ENCODE measurements around the gene HOXD12. TPM values are rescaled to one million over a fixed set of nuclear protein-coding genes. Genes with fewer than 3 reads are reported as not detected.

The HOXD12 gene
- total RNA-seq, 1 donor from 2014 or later: 0.27 TPM

DNA sequence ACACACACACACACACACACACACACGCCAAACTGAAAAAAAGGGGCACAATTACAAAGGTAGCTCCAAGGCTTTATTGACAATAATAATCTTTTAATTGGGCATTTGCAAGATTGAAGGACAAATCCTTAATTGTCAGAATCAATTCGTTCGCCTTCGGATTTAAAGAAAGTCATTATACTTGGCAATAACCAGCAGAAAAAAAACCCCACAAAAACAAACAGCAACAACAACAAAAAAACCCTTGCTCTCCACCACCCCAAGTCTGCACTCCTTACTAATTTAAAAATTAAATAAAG, 28.1 kb downstream of the HOXD12 start:
- no peak overlapping the region for H3K4me3 Mint-ChIP-seq
- TF ChIP-seq, protein P1, sequence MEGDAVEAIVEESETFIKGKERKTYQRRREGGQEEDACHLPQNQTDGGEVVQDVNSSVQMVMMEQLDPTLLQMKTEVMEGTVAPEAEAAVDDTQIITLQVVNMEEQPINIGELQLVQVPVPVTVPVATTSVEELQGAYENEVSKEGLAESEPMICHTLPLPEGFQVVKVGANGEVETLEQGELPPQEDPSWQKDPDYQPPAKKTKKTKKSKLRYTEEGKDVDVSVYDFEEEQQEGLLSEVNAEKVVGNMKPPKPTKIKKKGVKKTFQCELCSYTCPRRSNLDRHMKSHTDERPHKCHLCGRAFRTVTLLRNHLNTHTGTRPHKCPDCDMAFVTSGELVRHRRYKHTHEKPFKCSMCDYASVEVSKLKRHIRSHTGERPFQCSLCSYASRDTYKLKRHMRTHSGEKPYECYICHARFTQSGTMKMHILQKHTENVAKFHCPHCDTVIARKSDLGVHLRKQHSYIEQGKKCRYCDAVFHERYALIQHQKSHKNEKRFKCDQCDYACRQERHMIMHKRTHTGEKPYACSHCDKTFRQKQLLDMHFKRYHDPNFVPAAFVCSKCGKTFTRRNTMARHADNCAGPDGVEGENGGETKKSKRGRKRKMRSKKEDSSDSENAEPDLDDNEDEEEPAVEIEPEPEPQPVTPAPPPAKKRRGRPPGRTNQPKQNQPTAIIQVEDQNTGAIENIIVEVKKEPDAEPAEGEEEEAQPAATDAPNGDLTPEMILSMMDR (IDR thresholded peaks at IDR 0.05; ENCODE audit: unreplicated experiment): no peak
- no peak for DNase-seq (ENCODE audit: low spot score in 2 of 2, unreplicated experiment in 2 of 2)
- H3K4me1 Mint-ChIP-seq: peaks cover 23% of the 10 kb centered on the region
- H3K27me3 Mint-ChIP-seq (ENCODE audit: low read depth): peaks cover 91% of the 10 kb centered on the region
- no peaks in the 10 kb centered on the region for H3K36me3 Mint-ChIP-seq
- no peak overlapping the region for H3K27ac Mint-ChIP-seq
- no peaks in the 10 kb centered on the region for H3K9me3 Mint-ChIP-seq

DNA sequence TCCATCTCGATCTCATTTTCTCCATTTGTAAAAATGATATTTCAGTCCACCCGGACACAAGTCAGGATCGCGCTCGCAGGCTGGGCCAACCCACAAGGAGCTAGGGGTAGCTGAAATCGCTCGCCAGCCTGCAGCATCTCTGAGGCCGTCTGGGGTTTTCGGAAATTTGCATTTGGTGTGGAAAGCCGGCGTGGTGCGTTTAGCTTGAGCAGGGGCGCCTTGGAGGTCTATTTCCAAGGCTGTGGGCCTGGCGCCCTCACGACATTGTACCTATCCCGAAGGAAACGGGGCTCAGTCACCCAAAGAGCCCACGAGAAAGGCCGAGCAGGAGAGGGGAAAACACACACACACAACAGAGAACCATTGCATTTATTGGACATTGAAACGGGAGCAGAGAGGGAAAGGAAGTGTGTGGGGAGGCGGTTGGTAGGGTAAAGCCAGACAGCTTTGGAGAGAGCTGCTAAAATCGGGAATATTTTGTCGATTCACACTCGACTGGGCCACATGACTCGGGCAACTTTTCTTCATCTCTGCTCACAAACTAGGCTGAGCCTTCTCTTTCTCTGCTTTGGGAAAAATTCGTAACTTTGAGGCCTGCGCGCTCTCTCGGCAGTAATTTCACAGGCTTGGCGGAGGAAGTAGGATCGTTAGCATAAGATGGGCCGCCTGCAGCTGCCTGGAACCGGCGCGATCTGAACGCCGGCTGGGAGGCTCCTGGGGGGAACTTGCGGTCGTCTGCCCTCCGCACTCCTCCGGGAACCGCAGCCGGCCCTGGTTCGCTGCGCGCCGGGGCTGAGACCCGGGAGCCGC, 28.8 kb downstream of the HOXD12 start:
- peaks cover 93% of the 10 kb centered on the region for H3K27me3 Mint-ChIP-seq (ENCODE audit: low read depth)
- peak overlapping the region; percentile 37 for H3K4me3 Mint-ChIP-seq
- no peak for DNase-seq (ENCODE audit: low spot score in 2 of 2, unreplicated experiment in 2 of 2)
- H3K4me1 Mint-ChIP-seq: peaks cover 23% of the 10 kb centered on the region
- H3K27ac Mint-ChIP-seq: no peak overlapping the region
- H3K36me3 Mint-ChIP-seq: no peaks in the 10 kb centered on the region
- TF ChIP-seq, protein P1 (IDR thresholded peaks at IDR 0.05; ENCODE audit: unreplicated experiment): no peak
- no peaks in the 10 kb centered on the region for H3K9me3 Mint-ChIP-seq

DNA sequence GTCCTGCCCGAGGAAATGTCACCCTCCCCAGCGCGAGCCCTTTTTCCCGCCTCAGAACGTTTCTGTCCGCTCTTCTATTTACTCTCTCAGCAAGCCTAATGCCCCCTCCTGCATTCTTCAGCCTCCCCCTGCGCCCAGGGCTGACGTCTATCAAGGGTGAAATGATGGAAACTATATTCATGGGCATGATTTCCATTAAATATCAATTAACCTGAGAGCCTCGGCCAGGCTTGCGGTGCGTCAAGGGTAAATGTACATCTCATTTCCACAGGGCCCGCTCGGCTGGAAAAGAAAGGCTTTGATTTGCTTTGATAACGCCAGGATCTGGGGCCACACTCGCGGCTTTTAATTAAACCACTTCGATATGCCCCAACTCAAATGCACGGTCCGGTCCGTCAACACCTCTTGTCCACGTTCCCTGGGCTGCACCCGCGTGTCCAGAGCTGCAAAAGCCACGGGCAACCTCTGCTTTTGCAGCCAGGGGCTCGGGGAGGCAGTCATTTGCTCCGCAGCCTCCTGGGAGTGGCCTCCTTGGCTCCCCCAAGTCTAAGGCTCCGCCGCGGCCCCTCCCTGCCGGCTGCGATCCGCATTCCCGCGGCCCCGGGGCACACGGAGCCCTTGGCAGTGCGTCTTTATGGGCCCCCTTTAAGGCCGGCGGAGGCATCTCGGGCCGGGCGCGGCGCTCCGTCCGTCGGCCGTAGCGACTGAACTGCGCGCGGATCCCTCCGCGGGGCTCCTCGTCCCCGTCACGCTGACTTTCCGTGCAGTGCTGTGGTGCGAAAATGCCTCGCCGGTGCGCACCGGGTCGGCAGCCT, 29.6 kb downstream of the HOXD12 start, which contains the start of gene HOXD8:
HOXD8 (plus strand) TSS at position 724 of the 815 bp plus-strand sequence. CDS start 662 bp downstream, outside the sequence.
- H3K36me3 Mint-ChIP-seq: no peaks in the 10 kb centered on the region
- no peak within 1 kb of the TSS for H3K27ac Mint-ChIP-seq
- peaks cover 18% of the 10 kb centered on the region for H3K4me1 Mint-ChIP-seq
- TF ChIP-seq, protein P1 (IDR thresholded peaks at IDR 0.05; ENCODE audit: unreplicated experiment): no peak
- H3K4me3 Mint-ChIP-seq: peak within 1 kb of the TSS; percentile 57
- peaks cover 93% of the 10 kb centered on the region for H3K27me3 Mint-ChIP-seq (ENCODE audit: low read depth)
- H3K9me3 Mint-ChIP-seq: no peaks in the 10 kb centered on the region
- DNase-seq (ENCODE audit: low spot score in 2 of 2, unreplicated experiment in 2 of 2): no peak

DNA sequence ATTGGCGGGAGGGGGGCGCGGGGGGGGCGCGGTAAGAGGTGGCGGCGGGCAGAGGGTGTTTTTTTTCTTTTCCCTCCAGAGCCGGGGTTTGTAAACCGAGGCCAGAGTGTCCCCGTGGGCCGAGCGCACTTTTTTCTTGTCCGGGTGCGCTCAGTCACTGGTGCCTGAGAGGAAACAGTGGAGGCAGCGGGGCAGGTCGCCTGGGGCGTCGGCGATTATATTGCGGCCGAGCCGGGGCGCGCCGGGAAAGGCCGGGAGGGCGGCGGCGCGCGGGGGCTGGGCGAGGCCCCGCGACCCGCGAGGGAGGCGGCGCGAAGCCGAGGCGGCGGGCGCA, 30.2 kb downstream of the HOXD12 start:
- Mint-ChIP-seq H3K27me3 (ENCODE audit: low read depth) (peaks cover 93% of the 10 kb centered on the region), H3K27ac (no peak overlapping the region), H3K4me1 (peaks cover 18% of the 10 kb centered on the region), H3K36me3 (no peaks in the 10 kb centered on the region), H3K9me3 (no peaks in the 10 kb centered on the region), H3K4me3 (peak overlapping the region; percentile 37)
- TF ChIP-seq, protein P1 (IDR thresholded peaks at IDR 0.05; ENCODE audit: unreplicated experiment): no peak
- DNase-seq (ENCODE audit: low spot score in 2 of 2, unreplicated experiment in 2 of 2): no peak

DNA sequence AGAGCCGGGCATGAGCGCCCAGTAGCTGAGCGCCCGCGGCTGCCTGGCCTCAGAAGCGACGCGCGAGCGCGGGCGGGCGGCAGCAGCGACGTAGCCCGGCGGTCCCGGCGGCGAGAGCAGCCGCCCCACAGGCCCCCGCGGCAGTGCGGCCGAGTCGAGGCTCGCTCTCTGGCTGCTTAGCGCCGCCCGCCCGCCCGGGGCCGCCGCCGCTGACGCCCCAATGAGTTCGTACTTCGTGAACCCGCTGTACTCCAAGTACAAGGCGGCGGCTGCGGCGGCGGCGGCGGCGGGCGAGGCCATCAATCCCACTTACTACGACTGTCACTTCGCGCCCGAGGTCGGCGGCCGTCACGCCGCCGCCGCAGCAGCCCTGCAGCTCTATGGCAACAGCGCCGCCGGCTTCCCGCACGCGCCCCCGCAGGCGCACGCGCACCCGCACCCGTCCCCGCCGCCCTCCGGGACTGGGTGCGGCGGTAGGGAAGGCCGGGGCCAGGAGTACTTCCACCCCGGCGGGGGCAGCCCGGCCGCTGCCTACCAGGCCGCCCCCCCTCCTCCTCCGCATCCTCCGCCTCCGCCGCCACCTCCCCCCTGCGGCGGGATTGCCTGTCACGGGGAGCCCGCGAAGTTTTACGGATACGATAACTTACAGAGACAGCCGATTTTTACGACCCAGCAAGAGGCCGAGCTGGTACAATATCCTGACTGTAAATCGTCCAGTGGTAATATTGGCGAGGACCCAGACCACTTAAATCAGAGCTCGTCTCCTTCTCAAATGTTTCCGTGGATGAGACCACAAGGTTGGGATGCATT, 30.8 kb downstream of the HOXD12 start:
- H3K4me3 Mint-ChIP-seq: peak overlapping the region; percentile 57

More for the DNA sequence above, 30.8 kb downstream of the HOXD12 start:
- Mint-ChIP-seq H3K27me3 (ENCODE audit: low read depth) (peaks cover 93% of the 10 kb centered on the region), H3K27ac (no peak overlapping the region), H3K9me3 (no peaks in the 10 kb centered on the region), H3K4me1 (peaks cover 18% of the 10 kb centered on the region), H3K36me3 (no peaks in the 10 kb centered on the region)
- TF ChIP-seq, protein P1 (IDR thresholded peaks at IDR 0.05; ENCODE audit: unreplicated experiment): no peak
- no peak for DNase-seq (ENCODE audit: low spot score in 2 of 2, unreplicated experiment in 2 of 2)
